GM10248 (cell line): Measurements from ENCODE around the gene RPS19.

Experiments
- CTCF ChIA-PET: fragments of 300-600 bp; sonication (Branson Sonifier 250); formaldehyde crosslinking; extraction: SDS; loops from one replicate; lab custom pipeline; 2021; ENCODE audit warnings: antibody characterized with exemption; lab: Yijun Ruan, JAX
- POLR2A ChIA-PET: fragments of 350-650 bp; sonication (Branson Sonifier 250); formaldehyde crosslinking; extraction: SDS; loops from one replicate; lab custom pipeline; 2020; ENCODE audit warnings: antibody characterized with exemption; lab: Yijun Ruan, JAX
- DNase-seq: peaks from one replicate; pipeline ENCODE4 v3.0.0; 2012; ENCODE audit errors: extremely low spot score
- CTCF ChIP-seq: IDR thresholded peaks from 2 replicates; pipeline ENCODE4 v1.5.1; 2012; ENCODE audit warnings: mild to moderate bottlenecking, low read depth; ENCODE audit errors: extremely low read depth, missing control alignments, control extremely low read depth

The RPS19 gene

GRCh38 chr19:41816761-41817160 lies 43.3 kb upstream of the RPS19 start:
- ChIA-PET POLR2A (no interaction called here), CTCF (interaction anchor here (1.8 to 2.4 kb wide), 2 partner anchors 21 to 24 kb away, joined by 4 to 8 read pairs; no protein-coding TSS in a partner anchor)
- no peak for DNase-seq
- TF ChIP-seq CTCF, result no peak

DNA sequence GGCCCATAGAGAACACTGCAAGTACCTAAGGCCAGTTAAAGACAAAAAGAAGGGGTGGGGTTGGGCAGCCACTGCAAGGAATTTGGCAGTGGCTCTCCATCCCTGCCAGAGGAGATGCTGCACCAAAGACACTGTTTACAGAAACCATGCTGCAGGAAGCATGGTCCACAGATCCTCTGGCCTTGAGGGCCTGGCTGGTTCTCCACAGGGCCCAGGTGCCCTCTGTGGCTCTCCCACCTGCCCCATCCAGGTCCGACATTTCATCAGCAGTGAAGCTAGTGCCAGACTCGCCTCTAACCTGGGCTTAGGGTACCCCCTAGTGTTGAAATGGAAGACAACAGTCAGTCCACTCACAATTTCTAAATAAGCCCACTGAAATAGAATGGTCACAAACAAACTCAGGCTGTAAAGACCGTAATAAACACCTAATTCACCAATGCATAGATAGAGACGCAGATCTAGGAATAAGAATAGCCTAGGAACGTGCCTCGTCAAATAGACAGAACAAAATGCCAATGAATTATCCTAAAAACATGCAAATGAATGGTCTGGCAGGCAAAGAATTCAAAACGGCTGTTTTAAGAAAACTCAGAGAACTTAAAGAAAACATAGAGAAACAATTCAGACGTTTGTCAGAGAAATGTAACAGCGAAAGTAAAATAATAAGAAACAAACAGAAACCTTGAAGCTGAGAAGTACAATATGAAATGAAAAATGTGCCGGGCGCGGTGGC lies 38.9 kb upstream of the RPS19 start:
- CTCF ChIA-PET, result interaction anchor here (0.8 to 11.1 kb wide), 14 partner anchors 8 to 617 kb away, joined by 3 to 153 read pairs (median 6); no protein-coding TSS in a partner anchor
- peak; percentile 83 for DNase-seq
- TF ChIP-seq CTCF, result peak; percentile 59
- POLR2A ChIA-PET, result no interaction called here

DNA sequence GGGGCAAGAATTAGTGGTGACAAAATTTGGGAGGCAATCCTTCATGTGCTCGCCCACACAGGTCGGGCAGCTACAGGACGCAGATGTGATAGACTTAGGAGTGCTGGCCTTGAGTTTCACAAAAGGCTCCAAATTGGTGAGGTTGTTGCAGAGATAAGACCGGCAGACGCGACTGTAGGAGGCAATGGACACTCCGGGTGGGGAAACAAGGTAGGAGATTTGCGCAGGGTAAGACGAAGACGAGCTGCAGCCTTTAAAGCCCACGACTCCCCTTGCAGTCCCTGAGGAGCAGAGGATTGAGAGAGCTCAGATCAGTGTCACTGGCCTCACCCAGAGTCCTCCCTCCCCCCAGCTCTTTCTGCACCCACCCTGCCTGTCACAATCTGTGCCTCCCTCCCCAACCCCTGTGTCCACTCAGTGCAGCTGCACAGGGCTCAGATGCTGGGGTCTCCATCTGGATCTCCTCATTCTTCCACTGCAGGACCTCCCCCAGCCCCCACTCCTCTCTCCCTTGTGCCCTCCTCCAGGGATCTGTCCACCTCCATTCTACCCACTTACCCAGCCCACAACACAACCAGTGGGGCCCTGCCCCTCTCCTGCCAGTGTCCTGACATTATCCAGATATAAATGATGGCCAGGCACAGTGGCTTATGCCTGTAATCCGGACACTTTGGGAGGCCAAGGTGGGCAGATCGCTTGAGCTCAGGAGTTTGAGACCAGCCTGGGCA lies 21.9 kb upstream of the RPS19 start:
- DNase-seq, result no peak
- TF ChIP-seq CTCF, result no peak
- POLR2A ChIA-PET, result no interaction called here
- CTCF ChIA-PET, result interaction anchor here (1.1 to 7.7 kb wide), 6 partner anchors 17 to 197 kb away, joined by 3 to 51 read pairs (median 4); partner anchors contain the start of gene RPS19

- CTCF ChIA-PET, result interaction anchor here (0.8 to 2.2 kb wide), 6 partner anchors 18 to 197 kb away, joined by 3 to 7 read pairs (median 4); partner anchors contain the start of genes CEACAM3 and RPS19
- POLR2A ChIA-PET, result no interaction called here
- TF ChIP-seq CTCF, result no peak
- no peak for DNase-seq
These were observed 20.8 kb upstream of the RPS19 start for GRCh38 chr19:41839211-41839610.

DNA sequence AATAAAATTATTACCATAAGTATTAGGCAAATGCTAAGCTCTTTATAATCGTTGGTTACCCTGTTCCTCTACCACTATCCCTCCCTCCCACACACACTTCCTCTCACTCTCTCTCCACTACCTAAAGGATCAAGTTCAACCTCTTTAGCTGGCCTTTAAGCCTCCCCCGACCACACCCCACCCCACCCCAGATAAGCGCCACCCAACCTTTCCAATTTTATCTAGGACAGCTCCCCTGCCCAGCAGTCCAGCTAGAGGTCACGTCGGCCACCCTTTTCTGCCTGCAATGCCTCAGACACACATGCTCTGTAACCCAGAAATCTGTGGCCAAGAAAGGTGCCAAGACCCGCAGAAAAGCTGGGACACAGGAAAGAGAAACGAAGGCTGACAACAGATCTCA lies 16.7 kb upstream of the RPS19 start:
- no peak for TF ChIP-seq CTCF
- ChIA-PET POLR2A (interaction anchor here (0.7 kb wide), 1 partner anchor 11 kb away, joined by 4 read pairs; no protein-coding TSS in a partner anchor), CTCF (interaction anchor here (1.0 to 1.8 kb wide), 3 partner anchors 9 to 50 kb away, joined by 3 to 6 read pairs (median 4); no protein-coding TSS in a partner anchor)
- DNase-seq, result no peak

- TF ChIP-seq CTCF, result no peak
- no peak for DNase-seq
- CTCF ChIA-PET, result interaction anchor here (1.8 kb wide), 1 partner anchor 10 kb away, joined by 6 read pairs; no protein-coding TSS in a partner anchor
- POLR2A ChIA-PET, result no interaction called here
These were observed 15.5 kb upstream of the RPS19 start, which contains the start of gene LYPD4 for GRCh38 chr19:41844601-41845000. TSS of gene LYPD4 (minus strand) at chr19:41844683. CDS start at chr19:41839285, 5,398 bp downstream.
